MCF 10A (cell line): ENCODE measurements around the gene KCNAB2. TPM values are rescaled to one million over a fixed set of nuclear protein-coding genes. Genes with fewer than 3 reads are reported as not detected.
"Not testable (repeated sequence)": the region's sequence is repeated elsewhere in the genome, so short reads cannot be mapped to it uniquely, and the experiment has no call there.

Experiments used
- BruUV-seq: library from RNA; stranded (reverse); fragments of 400-500 nt; replicated peaks from 2 replicates; lab custom pipeline; 2021; lab: Mats Ljungman, UMichigan
- CTCF ChIA-PET: fragments of 300-600 bp; sonication (Branson Sonifier 250); formaldehyde crosslinking; extraction: SDS; loops from one replicate; lab custom pipeline; 2021; ENCODE audit warnings: antibody characterized with exemption, inconsistent platforms; lab: Yijun Ruan, JAX
- POLR2A ChIA-PET: fragments of 300-600, 350-650 bp; sonication (Branson Sonifier 250); formaldehyde crosslinking; extraction: SDS; loops from one replicate; lab custom pipeline; 2020; ENCODE audit warnings: antibody characterized with exemption, inconsistent platforms; lab: Yijun Ruan, JAX
- DNase-seq: peaks from one replicate; pipeline ENCODE4 v3.0.0-alpha.2; 2018; ENCODE audit not compliant: unreplicated experiment
- H3K27ac Mint-ChIP-seq: one replicate; pipeline ENCODE4 v1.8.0; 2022; ENCODE audit warnings: mild to moderate bottlenecking, low read depth, mixed read lengths; ENCODE audit not compliant: unreplicated experiment
- H3K27me3 Mint-ChIP-seq: one replicate; pipeline ENCODE4 v1.8.0; 2022; ENCODE audit warnings: mixed read lengths; ENCODE audit not compliant: insufficient read depth, unreplicated experiment
- H3K36me3 Mint-ChIP-seq: one replicate; pipeline ENCODE4 v1.8.0; 2022; ENCODE audit warnings: mild to moderate bottlenecking, moderate library complexity, mixed read lengths; ENCODE audit not compliant: insufficient read depth, unreplicated experiment
- H3K4me1 Mint-ChIP-seq: one replicate; pipeline ENCODE4 v1.8.0; 2022; ENCODE audit warnings: mixed read lengths; ENCODE audit not compliant: insufficient read depth, unreplicated experiment
- H3K4me3 Mint-ChIP-seq: one replicate; pipeline ENCODE4 v1.8.0; 2022; ENCODE audit warnings: mild to moderate bottlenecking, moderate library complexity, mixed read lengths; ENCODE audit not compliant: unreplicated experiment
- H3K9me3 Mint-ChIP-seq: one replicate; pipeline ENCODE4 v1.8.0; 2022; ENCODE audit warnings: mixed read lengths; ENCODE audit not compliant: unreplicated experiment
- intact Hi-C: fragments of 100-400 bp; cut with micrococcal nuclease; formaldehyde crosslinking; loops from 2 replicates; pipeline ENCODE4 v1.14.1; 2022
- total RNA-seq: library from RNA; stranded (reverse); gene quantifications from 2 replicates; pipeline ENCODE4 v1.2.3, GENCODE V29; 2022
- TF ChIP-seq, protein P1 (sequence below): fragments of 200-600 bp; IDR thresholded peaks from one replicate; pipeline ENCODE4 v1.8.0; 2022; ENCODE audit warnings: antibody characterized with exemption, mild to moderate bottlenecking; ENCODE audit not compliant: unreplicated experiment

Gene KCNAB2
- total RNA-seq, 1 experiment from 2014 or later = 11.8 TPM

DNA sequence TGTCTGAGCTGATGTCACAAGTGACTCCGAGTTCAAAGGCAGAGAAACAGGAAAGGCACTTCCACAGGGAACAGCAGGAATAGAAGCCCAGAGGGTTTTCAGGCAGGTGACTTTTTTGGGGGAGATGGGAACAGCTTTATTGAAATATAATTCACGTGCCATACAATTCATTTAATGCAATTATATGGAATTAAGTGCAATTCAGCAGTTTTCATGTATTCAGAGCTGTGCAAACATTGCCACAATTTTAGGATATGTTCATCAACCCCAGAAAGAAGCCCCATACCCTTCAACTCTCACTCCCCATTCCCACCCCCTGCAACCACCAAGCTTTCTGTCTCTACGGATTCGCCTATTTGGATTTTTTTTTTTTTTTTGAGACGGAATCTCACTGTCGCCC, 17.0 kb downstream of the KCNAB2 start:
- H3K27ac Mint-ChIP-seq = no peak overlapping the region
- CTCF ChIA-PET = interaction anchor here (0.7 to 0.9 kb wide), 2 partner anchors 9 to 10 kb away, joined by 3 read pairs; no protein-coding TSS in a partner anchor
- intact Hi-C loops = no loop called here
- H3K27me3 Mint-ChIP-seq = no peaks in the 10 kb centered on the region
- no peak overlapping the region for H3K4me3 Mint-ChIP-seq
- POLR2A ChIA-PET = interaction anchor here (0.6 kb wide), 1 partner anchor 88 kb away, joined by 3 read pairs; no protein-coding TSS in a partner anchor
- H3K9me3 Mint-ChIP-seq = no peaks in the 10 kb centered on the region
- H3K36me3 Mint-ChIP-seq = no peaks in the 10 kb centered on the region
- no peak for DNase-seq
- TF ChIP-seq, protein P1, sequence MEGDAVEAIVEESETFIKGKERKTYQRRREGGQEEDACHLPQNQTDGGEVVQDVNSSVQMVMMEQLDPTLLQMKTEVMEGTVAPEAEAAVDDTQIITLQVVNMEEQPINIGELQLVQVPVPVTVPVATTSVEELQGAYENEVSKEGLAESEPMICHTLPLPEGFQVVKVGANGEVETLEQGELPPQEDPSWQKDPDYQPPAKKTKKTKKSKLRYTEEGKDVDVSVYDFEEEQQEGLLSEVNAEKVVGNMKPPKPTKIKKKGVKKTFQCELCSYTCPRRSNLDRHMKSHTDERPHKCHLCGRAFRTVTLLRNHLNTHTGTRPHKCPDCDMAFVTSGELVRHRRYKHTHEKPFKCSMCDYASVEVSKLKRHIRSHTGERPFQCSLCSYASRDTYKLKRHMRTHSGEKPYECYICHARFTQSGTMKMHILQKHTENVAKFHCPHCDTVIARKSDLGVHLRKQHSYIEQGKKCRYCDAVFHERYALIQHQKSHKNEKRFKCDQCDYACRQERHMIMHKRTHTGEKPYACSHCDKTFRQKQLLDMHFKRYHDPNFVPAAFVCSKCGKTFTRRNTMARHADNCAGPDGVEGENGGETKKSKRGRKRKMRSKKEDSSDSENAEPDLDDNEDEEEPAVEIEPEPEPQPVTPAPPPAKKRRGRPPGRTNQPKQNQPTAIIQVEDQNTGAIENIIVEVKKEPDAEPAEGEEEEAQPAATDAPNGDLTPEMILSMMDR = no peak
- no peaks in the 10 kb centered on the region for H3K4me1 Mint-ChIP-seq
- BruUV-seq = no TSS peak

DNA sequence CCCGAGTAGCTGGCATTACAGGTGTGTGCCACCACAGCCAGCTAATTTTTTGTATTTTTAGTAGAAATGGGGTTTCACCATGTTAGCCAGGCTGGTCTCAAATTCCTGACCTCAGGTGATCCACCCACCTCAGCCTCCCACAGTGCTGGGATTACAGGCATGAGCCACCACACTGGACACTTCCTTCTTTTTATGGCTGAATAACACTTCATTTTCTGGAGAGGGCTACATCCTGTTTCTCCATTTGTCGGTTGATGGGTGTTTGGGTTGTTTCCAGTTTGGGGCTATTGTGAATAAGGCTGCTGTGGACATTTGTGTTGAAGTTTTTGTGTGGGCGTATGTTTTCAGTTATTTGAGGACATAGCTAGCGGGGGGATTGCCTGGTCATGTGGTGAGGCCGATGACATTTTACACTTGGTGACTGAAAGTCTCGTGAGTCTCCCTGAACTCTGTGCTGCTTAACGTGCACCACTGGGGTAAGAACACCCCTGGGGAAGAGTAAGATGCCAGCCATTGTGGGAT, 17.9 kb downstream of the KCNAB2 start:
- CTCF ChIA-PET = interaction anchor here (0.7 kb wide), 1 partner anchor 15 kb away, joined by 6 read pairs; no protein-coding TSS in a partner anchor
- H3K36me3 Mint-ChIP-seq, BruUV-seq, H3K9me3 Mint-ChIP-seq, H3K27me3 Mint-ChIP-seq, H3K4me1 Mint-ChIP-seq, H3K27ac Mint-ChIP-seq, intact Hi-C loops, H3K4me3 Mint-ChIP-seq, POLR2A ChIA-PET, DNase-seq: not testable (repeated sequence)

DNA sequence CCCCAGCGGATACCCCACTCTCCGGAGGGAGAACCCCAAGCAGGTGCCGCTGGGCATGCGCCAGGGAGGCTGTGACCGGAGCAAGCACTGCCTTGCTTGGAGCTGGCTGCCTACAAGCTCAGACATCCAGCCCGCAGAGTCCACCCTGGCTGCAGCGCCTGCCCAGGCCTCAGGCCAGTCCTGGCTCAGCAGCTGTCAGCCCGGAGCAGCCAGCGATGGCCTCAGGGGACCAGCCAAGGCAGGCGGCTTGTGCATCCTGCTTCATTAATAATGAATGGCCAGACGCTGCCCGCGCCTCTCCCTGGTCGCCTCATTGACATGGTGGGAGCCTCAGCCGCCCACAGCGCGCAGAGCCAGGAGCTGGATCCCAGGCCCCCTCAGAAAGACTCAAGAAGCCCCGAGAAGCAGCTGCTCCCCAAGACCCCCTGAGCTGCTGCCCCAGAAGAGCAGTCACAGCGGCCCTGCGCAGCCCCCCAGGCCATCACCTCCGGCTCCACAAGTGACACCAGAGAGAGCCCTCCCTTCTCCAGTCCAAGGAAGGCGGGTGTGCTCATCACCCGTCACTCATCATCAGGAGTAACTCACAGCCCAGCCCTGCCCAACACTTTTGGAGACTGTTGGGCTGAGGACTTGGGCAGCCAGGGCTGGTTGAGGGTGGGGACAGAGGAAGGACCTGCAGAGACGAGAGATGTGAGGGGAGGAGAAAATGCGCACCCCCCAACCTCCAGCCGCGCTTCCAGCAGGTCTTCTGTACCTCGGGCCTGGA, 19.6 kb downstream of the KCNAB2 start:
- Mint-ChIP-seq H3K9me3 (no peaks in the 10 kb centered on the region), H3K4me3 (no peak overlapping the region), H3K36me3 (no peaks in the 10 kb centered on the region), H3K4me1 (no peaks in the 10 kb centered on the region), H3K27ac (no peak overlapping the region), H3K27me3 (no peaks in the 10 kb centered on the region)
- TF ChIP-seq, protein P1 = no peak
- ChIA-PET POLR2A (no interaction called here), CTCF (interaction anchor here (0.8 to 1.1 kb wide), 3 partner anchors 31 to 181 kb away, joined by 3 to 5 read pairs (median 3); no protein-coding TSS in a partner anchor)
- DNase-seq = no peak
- intact Hi-C loops = no loop called here
- no TSS peak for BruUV-seq

DNA sequence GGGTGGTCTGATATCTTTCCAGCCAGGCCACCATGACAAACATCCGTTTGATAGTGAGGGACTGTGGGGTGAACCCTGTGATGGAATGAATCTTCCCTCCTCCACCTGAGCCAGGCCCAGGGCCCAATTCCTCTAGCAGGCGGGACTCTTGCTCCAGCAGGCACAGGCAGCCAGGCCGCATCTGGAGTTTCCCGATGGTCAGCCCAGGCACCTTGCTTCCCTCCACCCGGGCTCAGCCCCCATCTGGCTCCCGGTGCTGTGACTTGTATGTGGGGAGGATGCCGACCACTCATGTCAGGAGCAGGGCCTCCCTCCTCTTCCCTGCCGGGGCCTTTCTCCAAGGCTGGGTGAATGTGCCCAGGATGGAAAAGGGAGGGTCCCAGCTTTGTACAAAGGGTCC, 21.0 kb downstream of the KCNAB2 start:
- H3K27ac Mint-ChIP-seq = no peak overlapping the region

More for the DNA sequence above, 21.0 kb downstream of the KCNAB2 start:
- H3K36me3 Mint-ChIP-seq = no peaks in the 10 kb centered on the region
- H3K4me1 Mint-ChIP-seq = no peaks in the 10 kb centered on the region
- H3K9me3 Mint-ChIP-seq = no peaks in the 10 kb centered on the region
- TF ChIP-seq, protein P1 = no peak
- ChIA-PET CTCF (no interaction called here), POLR2A (no interaction called here)
- BruUV-seq = no TSS peak
- intact Hi-C loops = no loop called here
- no peaks in the 10 kb centered on the region for H3K27me3 Mint-ChIP-seq
- no peak for DNase-seq
- no peak overlapping the region for H3K4me3 Mint-ChIP-seq
